GM23338 (cell line): ENCODE data around the gene CDH23.

Experiments
- CTCF ChIP-seq, 2 experiments: fragments of 200-600 bp in 1 of 2; sonication (generic) in 1 of 2; conservative IDR thresholded peaks; 2 replicates each; pipeline versions ENCODE4 v1.5.1 to v1.6.1; 2016 to 2017; ENCODE audit warnings: antibody characterized with exemption in 2 of 2, low read depth in 2 of 2, mild to moderate bottlenecking in 2 of 2, moderate library complexity in 1 of 2
- EZH2phosphoT487 ChIP-seq: fragments of 200-600 bp; sonication (generic); IDR thresholded peaks from one replicate; pipeline ENCODE4 v1.8.1; 2018; ENCODE audit warnings: antibody characterized with exemption; ENCODE audit not compliant: unreplicated experiment

- TF ChIP-seq CTCF (conservative IDR thresholded peaks at IDR 0.05; ENCODE audit: low read depth in 2 of 2): no peak
- no peak for TF ChIP-seq EZH2phosphoT487
These were observed 14.7 kb upstream of the CDH23 start for GRCh38 chr10:71382028-71382427.
